ENCODE measurements around the gene REEP5. TPM values are rescaled to one million over a fixed set of nuclear protein-coding genes. Genes with fewer than 3 reads are reported as not detected.

The REEP5 gene
- total and polyA plus RNA-seq, 2 of the 8 experiments (the other 6 are each of a cell fraction or from before 2014, with no cell fraction given) = 58.3 to 94.3 TPM

- Histone ChIP-seq H3K14ac (ENCODE audit: insufficient read length) (no peak overlapping the region), H3K27ac (ENCODE audit: low read depth, low read length) (no peak overlapping the region), H4K91ac (replicated peaks; ENCODE audit: insufficient read length, low read length) (no peak overlapping the region), H3K4me3 (ENCODE audit: extremely low read depth in 1 of 4, insufficient read depth in 2 of 4, low read depth in 3 of 4, low read length in 4 of 4) (no peak overlapping the region), H2BK120ac (replicated peaks; ENCODE audit: low read depth, low read length) (no peak overlapping the region), H4K8ac (ENCODE audit: extremely low read depth, insufficient read depth, low read length) (no peak overlapping the region), H3K4ac (replicated peaks; ENCODE audit: insufficient read length, low read depth, low read length) (no peak overlapping the region), H3K56ac (replicated peaks; ENCODE audit: insufficient read length, low read depth, low read length) (no peak overlapping the region), H4K20me1 (replicated peaks in 1 of 2; ENCODE audit: control insufficient read depth in 1 of 2, insufficient read depth in 2 of 2, low read length in 2 of 2) (peaks cover 2 to 4% of the 10 kb centered on the region in 2 experiments), H3K36me3 (ENCODE audit: control insufficient read depth in 2 of 4, insufficient read depth in 4 of 4, low read length in 3 of 4) (peaks cover 8 to 74% (median 46%) of the 10 kb centered on the region in 4 experiments; a peak in 7 of 8 replicates), H2AK5ac (ENCODE audit: low read depth, low read length) (no peak overlapping the region), H3K4me2 (ENCODE audit: insufficient read depth in 1 of 2, low read depth in 2 of 2, low read length in 2 of 2) (no peak overlapping the region), H3K79me1 (ENCODE audit: low read depth, low read length) (no peaks in the 10 kb centered on the region), H3K23ac (ENCODE audit: insufficient read length) (no peak overlapping the region), H3K79me2 (ENCODE audit: control insufficient read depth in 1 of 2, insufficient read depth in 2 of 2, low read length in 2 of 2) (peaks cover 5 to 20% of the 10 kb centered on the region in 2 experiments; a peak in 3 of 4 replicates), H3K9me3 (ENCODE audit: insufficient read depth in 2 of 2, low read depth in 1 of 2, low read length in 1 of 2) (no peaks in the 10 kb centered on the region), H4K5ac (ENCODE audit: insufficient read length, low read depth, low read length) (no peak overlapping the region), H3K18ac (ENCODE audit: extremely low read depth, low read length) (no peak overlapping the region), H3K23me2 (ENCODE audit: low read depth, low read length) (no peaks in the 10 kb centered on the region), H3K4me1 (replicated peaks in 1 of 4; ENCODE audit: control insufficient read depth in 3 of 4, insufficient read depth in 4 of 4, low read length in 3 of 4) (peaks cover 0 to 2% (median 1%) of the 10 kb centered on the region in 4 experiments; a peak in 4 of 7 replicates), H2BK20ac (ENCODE audit: low read length) (no peak overlapping the region), H2BK15ac (ENCODE audit: low read length) (no peak overlapping the region), H2BK12ac (ENCODE audit: low read depth, low read length) (no peak overlapping the region), H2AFZ (ENCODE audit: low read length) (no peak overlapping the region), H3K9ac (replicated peaks in 1 of 4; ENCODE audit: extremely low read depth in 1 of 4, low read depth in 3 of 4, low read length in 3 of 4) (no peak overlapping the region), H2BK5ac (ENCODE audit: low read depth, low read length) (no peak overlapping the region), H3K27me3 (replicated peaks in 1 of 4; ENCODE audit: control insufficient read depth in 3 of 4, extremely low read depth in 1 of 4, insufficient read depth in 3 of 4, low read length in 3 of 4) (no peaks in the 10 kb centered on the region)
- ChIA-PET CTCF (ENCODE audit: partially characterized antibody) (interaction anchor here (1.2 to 1.5 kb wide), 4 partner anchors 19 to 315 kb away, joined by 3 to 5 read pairs (median 3); no protein-coding TSS in a partner anchor), POLR2A (ENCODE audit: partially characterized antibody) (interaction anchor here (0.8 to 1.5 kb wide), 2 partner anchors 8 to 130 kb away, joined by 3 read pairs; partner anchors contain the start of gene APC)
- WGBS, 2 experiments (ENCODE audit: extremely low coverage in 1 of 2, insufficient coverage in 1 of 2, insufficient read length in 1 of 2, insufficient replicate concordance in 2 of 2, low coverage in 1 of 2, low lambda C conversion rate in 2 of 2, missing lambda C conversion rate in 1 of 2) = 95% methylated on average over 5 of the region's 5 CpGs; no CpG with 5 or more reads in 1 of the 2 experiments
- TF ChIP-seq SUZ12 (IDR thresholded peaks at IDR 0.05; ENCODE audit: low read length) = no peak
- no peak for TF ChIP-seq BACH1 (IDR thresholded peaks at IDR 0.05; ENCODE audit: low read length)
- no peak for TF ChIP-seq CBX8 (IDR thresholded peaks at IDR 0.05; ENCODE audit: borderline replicate concordance, low read depth, low read length)
- no peak for TF ChIP-seq GABPA (IDR thresholded peaks at IDR 0.05; ENCODE audit: borderline replicate concordance, insufficient read depth, low read length)
- TF ChIP-seq EGR1 (IDR thresholded peaks at IDR 0.05; ENCODE audit: borderline replicate concordance, low read depth, low read length) = no peak
- TF ChIP-seq, protein P1, sequence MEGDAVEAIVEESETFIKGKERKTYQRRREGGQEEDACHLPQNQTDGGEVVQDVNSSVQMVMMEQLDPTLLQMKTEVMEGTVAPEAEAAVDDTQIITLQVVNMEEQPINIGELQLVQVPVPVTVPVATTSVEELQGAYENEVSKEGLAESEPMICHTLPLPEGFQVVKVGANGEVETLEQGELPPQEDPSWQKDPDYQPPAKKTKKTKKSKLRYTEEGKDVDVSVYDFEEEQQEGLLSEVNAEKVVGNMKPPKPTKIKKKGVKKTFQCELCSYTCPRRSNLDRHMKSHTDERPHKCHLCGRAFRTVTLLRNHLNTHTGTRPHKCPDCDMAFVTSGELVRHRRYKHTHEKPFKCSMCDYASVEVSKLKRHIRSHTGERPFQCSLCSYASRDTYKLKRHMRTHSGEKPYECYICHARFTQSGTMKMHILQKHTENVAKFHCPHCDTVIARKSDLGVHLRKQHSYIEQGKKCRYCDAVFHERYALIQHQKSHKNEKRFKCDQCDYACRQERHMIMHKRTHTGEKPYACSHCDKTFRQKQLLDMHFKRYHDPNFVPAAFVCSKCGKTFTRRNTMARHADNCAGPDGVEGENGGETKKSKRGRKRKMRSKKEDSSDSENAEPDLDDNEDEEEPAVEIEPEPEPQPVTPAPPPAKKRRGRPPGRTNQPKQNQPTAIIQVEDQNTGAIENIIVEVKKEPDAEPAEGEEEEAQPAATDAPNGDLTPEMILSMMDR (IDR thresholded peaks at IDR 0.05; ENCODE audit: control extremely low read depth in 1 of 3, insufficient read depth in 1 of 3, low read depth in 1 of 3, low read length in 3 of 3) = no peak
- TF ChIP-seq NANOG (IDR thresholded peaks at IDR 0.05; ENCODE audit: insufficient read depth, low read depth, low read length, poor library complexity, severe bottlenecking) = no peak
- no peak for TF ChIP-seq JUND (IDR thresholded peaks at IDR 0.05; ENCODE audit: low read length)
- no peak for TF ChIP-seq RXRA (IDR thresholded peaks at IDR 0.05; ENCODE audit: insufficient read depth, low read depth, low read length)
- TF ChIP-seq EP300 (IDR thresholded peaks at IDR 0.05; ENCODE audit: borderline replicate concordance in 1 of 2, low read depth in 2 of 2, low read length in 2 of 2) = no peak
- FAIRE-seq (no peak), DNase-seq (ENCODE audit: low read depth in 1 of 2, low spot score in 2 of 2) (no peak)
Measured at GRCh38 chr5:112867411-112867810, 54.6 kb downstream of the REEP5 start.
